Measurements from ENCODE around the gene GDPD1.
A peak's percentile ranks its signal among the peaks of the same experiment; 100 is the strongest.

Gene GDPD1

DNA sequence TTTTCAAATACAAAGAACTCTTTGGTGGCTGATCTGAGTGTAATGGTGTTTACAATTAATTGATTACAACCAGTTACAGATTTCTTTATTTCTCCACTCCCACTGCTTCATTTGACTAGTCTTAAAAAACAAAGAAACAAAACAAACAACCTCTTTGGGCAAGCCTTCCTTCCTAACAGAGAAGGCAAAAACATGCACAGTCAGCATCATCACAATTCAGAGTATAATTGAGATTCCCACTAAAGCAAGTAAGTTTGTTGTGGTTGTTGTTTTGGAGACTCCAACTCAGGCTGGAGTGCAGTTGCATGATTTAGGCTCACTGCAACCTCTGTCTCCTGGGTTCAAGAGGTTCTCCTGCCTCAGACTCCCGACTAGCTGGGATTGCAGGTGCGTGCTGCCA is 40.4 kb downstream of the GDPD1 start:
- no peak overlapping the region for H3K4me3 ChIP-seq (replicated peaks; ENCODE audit: low read depth, low read length)
- TF ChIP-seq, protein P1, sequence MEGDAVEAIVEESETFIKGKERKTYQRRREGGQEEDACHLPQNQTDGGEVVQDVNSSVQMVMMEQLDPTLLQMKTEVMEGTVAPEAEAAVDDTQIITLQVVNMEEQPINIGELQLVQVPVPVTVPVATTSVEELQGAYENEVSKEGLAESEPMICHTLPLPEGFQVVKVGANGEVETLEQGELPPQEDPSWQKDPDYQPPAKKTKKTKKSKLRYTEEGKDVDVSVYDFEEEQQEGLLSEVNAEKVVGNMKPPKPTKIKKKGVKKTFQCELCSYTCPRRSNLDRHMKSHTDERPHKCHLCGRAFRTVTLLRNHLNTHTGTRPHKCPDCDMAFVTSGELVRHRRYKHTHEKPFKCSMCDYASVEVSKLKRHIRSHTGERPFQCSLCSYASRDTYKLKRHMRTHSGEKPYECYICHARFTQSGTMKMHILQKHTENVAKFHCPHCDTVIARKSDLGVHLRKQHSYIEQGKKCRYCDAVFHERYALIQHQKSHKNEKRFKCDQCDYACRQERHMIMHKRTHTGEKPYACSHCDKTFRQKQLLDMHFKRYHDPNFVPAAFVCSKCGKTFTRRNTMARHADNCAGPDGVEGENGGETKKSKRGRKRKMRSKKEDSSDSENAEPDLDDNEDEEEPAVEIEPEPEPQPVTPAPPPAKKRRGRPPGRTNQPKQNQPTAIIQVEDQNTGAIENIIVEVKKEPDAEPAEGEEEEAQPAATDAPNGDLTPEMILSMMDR (IDR thresholded peaks at IDR 0.05; ENCODE audit: insufficient read depth, low read length, poor library complexity, severe bottlenecking) = no peak
- no peaks in the 10 kb centered on the region for H3K27me3 ChIP-seq (replicated peaks; ENCODE audit: control insufficient read depth, insufficient read depth, low read length)
- no peaks in the 10 kb centered on the region for H3K36me3 ChIP-seq (ENCODE audit: control insufficient read depth, insufficient read depth, low read length)
- no peak for DNase-seq (ENCODE audit: extremely low read depth, insufficient read length)

DNA sequence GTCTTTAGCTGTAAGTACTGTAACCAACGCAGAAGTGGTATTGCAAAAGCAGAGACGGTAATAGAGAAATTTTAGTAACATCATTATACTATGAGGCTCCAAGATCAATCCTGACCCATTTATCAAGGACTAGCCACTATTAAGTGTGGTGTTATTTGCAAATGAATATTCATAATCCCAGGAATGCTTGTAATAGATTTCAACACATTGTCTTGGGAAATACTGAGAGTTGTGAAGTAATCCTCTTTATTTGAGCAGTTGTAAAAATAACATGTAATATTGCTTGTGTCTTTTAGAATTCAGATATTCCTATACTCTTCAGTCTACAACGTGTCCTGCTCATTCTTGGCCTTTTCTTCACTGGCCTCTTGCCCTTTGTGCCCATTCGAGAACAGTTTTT is 46.4 kb downstream of the GDPD1 start:
- H3K36me3 ChIP-seq (ENCODE audit: control insufficient read depth, insufficient read depth, low read length) = no peaks in the 10 kb centered on the region
- no peak for DNase-seq (ENCODE audit: extremely low read depth, insufficient read length)
- H3K27me3 ChIP-seq (replicated peaks; ENCODE audit: control insufficient read depth, insufficient read depth, low read length) = no peaks in the 10 kb centered on the region
- no peak overlapping the region for H3K4me3 ChIP-seq (replicated peaks; ENCODE audit: low read depth, low read length)
- TF ChIP-seq, protein P1 (IDR thresholded peaks at IDR 0.05; ENCODE audit: insufficient read depth, low read length, poor library complexity, severe bottlenecking) = no peak

DNA sequence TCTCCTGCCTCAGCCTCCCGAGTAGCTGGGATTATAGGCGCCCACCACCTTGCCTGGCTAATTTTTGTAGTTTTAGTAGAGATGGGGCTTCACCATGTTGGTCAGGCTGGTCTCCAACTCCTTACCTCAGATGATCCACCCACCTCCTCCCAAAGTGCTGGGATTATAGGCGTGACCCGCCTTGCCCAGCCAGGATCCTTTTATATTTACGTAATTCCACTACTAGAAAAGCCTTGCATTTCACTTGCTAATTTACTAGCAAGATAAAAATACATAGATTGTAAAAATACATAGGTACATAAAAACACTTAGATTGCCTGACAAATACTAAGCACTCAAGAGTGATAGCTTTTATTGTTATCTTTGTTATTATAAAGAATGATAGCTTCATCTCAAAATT is 47.5 kb downstream of the GDPD1 start:
- DNase-seq (ENCODE audit: extremely low read depth, insufficient read length) = no peak
- no peak overlapping the region for H3K4me3 ChIP-seq (replicated peaks; ENCODE audit: low read depth, low read length)
- no peaks in the 10 kb centered on the region for H3K27me3 ChIP-seq (replicated peaks; ENCODE audit: control insufficient read depth, insufficient read depth, low read length)
- H3K36me3 ChIP-seq (ENCODE audit: control insufficient read depth, insufficient read depth, low read length) = no peaks in the 10 kb centered on the region
- TF ChIP-seq, protein P1 (IDR thresholded peaks at IDR 0.05; ENCODE audit: insufficient read depth, low read length, poor library complexity, severe bottlenecking) = no peak

DNA sequence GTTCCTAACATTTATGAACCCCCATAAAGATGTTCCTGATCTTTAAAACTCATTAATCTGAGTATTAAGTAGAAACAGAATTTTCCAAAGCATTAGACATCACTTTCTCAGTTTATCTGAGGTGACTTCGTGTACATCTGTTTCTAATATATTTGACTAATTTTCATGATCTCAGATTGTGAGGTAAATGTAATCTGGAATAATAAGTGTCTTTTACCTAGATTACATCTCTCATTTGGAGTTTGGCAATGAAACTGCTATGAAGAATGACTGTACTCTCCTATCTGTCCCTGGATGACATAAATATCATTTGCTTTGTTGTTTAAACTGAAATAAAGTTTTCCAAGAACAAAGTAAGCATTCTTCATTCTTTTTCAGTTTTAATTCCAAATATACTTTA is 55.3 kb downstream of the GDPD1 start:
- no peak for DNase-seq (ENCODE audit: extremely low read depth, insufficient read length)
- TF ChIP-seq, protein P1 (IDR thresholded peaks at IDR 0.05; ENCODE audit: insufficient read depth, low read length, poor library complexity, severe bottlenecking) = no peak
- no peaks in the 10 kb centered on the region for H3K36me3 ChIP-seq (ENCODE audit: control insufficient read depth, insufficient read depth, low read length)
- H3K27me3 ChIP-seq (replicated peaks; ENCODE audit: control insufficient read depth, insufficient read depth, low read length) = no peaks in the 10 kb centered on the region
- no peak overlapping the region for H3K4me3 ChIP-seq (replicated peaks; ENCODE audit: low read depth, low read length)

DNA sequence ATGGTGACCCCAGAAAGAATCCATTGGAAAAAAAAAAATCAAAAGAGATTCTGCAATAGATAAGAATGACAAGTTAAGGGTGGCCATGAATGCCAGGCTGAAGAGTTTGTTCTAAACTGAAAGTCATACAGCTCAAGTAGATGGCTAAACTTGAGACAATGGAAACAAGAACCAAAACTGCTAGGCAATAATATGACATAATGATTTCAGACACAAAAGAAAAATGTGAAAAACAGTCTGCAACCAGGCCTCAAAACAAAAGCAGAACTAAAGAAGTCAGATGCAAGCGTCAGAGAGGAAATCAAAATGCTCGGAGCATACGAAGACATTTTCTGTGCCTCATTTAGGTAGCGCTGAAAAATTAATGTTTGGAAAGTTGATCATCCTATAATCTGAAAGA is 56.7 kb downstream of the GDPD1 start:
- Histone ChIP-seq H3K4me3 (replicated peaks; ENCODE audit: low read depth, low read length) (peak overlapping the region; percentile 7; the same call in 1 of the 2 replicates), H3K27me3 (replicated peaks; ENCODE audit: control insufficient read depth, insufficient read depth, low read length) (no peaks in the 10 kb centered on the region), H3K36me3 (ENCODE audit: control insufficient read depth, insufficient read depth, low read length) (no peaks in the 10 kb centered on the region)
- DNase-seq (ENCODE audit: extremely low read depth, insufficient read length) = peak; percentile 37
- TF ChIP-seq, protein P1 (IDR thresholded peaks at IDR 0.05; ENCODE audit: insufficient read depth, low read length, poor library complexity, severe bottlenecking) = no peak

DNA sequence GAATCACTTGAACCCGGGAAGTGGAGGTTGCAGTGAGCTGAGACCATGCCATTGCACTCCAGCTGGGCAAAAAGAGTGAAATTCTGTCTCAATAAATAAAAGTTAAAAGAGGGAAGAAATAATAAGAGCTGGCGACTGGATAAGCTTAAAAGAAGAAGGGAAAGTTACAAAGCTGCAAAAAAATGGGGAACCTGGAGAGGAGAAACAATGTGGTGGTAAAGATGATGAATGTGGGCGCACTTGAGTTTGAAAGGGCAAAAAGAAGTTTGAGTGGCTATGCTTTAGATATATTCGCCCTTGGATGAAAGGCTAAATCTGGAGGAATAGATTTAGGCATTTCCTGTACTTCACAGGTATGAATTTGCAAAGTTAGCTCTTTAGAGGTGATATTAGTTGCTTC is 58.1 kb downstream of the GDPD1 start:
- TF ChIP-seq, protein P1 (IDR thresholded peaks at IDR 0.05; ENCODE audit: insufficient read depth, low read length, poor library complexity, severe bottlenecking) = no peak
- no peaks in the 10 kb centered on the region for H3K36me3 ChIP-seq (ENCODE audit: control insufficient read depth, insufficient read depth, low read length)
- DNase-seq (ENCODE audit: extremely low read depth, insufficient read length) = no peak
- H3K27me3 ChIP-seq (replicated peaks; ENCODE audit: control insufficient read depth, insufficient read depth, low read length) = no peaks in the 10 kb centered on the region
- no peak overlapping the region for H3K4me3 ChIP-seq (replicated peaks; ENCODE audit: low read depth, low read length)

Measured in GM06990 (cell line).